Fibroblast of the conjunctiva (primary cell): Measurements from ENCODE around the gene ATG4C.
A peak's percentile ranks its signal among the peaks of the same experiment; 100 is the strongest.

Experiments used
- DNase-seq: peaks from one replicate; pipeline ENCODE4 v3.0.0-alpha.2; 2010; ENCODE audit warnings: low read depth

The ATG4C gene

DNA sequence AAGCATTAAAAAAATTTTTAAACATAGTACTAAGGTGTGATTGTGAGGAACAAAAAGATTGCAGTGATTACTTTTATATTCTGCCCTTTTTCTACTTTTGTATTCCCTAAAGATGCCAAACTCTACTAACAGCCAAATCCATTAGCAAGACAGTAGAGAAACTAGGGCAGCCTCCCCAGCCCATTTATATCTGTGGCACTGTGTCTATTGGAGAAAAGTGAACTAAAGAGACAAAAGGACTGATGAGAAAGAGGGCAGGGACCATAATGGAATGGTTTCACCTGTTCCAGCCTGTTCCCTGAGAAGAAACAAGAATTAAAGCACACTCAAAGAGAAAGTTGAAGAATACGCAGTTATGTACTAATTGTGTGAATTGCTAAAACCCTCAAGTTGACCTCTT, 56.6 kb downstream of the ATG4C start:
- DNase-seq, result no peak

DNA sequence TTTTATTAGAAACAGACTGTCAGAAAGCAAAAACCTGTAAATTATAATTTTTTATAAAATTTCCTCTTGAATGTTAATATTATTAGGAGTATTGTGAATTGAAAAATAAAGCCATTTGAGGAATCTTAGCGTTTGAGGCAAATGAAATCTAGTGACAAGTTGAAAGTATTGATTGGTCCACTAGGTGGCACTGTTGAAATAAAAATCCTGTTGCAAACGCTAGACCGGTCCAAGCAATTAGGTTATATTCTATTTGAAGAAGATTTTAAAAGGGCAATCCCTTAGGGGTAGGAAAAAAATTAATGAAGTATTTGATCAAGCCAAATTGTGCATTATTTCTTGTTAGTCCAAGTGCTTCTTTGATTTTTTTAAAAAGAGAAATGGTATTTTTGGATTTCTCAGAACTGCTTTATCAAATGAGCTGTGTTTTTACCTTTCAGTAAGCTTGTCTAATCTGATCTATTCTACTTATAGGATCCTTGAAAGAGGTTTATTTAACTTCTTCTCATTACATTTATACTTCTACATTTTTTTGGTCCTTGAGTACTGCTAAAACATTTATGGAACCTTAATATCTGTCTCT, 57.7 kb downstream of the ATG4C start:
- peak; percentile 60 for DNase-seq

DNA sequence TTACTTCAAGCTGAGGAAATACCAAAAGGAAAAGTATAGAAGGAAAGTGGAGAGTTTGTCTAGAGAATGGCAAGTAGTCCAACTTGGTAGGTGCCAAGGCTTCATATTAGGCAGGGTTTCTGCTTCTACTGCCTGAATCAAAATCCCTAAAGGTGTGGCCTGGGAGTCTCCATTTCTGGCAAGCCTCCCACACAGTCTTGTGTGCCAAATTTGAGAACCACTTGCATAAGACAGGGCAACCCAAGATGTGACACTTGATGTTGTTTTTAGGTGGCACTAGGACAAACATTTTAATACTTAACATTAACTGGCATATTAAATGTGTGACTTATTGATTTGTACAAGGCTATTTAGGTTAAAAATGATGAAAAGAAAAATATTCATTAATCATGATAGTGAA, 60.1 kb downstream of the ATG4C start:
- no peak for DNase-seq

DNA sequence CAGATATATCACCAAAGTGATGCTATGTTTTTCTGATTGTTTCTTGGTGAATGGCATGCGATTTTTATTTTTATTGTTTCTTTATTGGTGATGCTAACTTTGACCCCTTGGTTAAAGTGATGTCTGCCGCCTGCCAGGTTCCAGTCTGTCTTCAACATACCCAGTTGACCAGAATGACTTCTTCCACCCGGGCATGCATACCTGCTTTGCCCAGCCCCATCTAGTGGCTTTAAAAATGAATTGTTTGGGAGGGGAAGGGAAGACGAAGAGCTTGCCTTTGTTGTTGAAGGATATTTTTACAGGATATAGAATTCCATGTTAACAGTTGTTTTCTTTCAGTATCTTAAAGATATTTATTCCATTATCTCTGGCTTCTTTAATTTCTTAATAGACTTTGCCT, 65.1 kb downstream of the ATG4C start:
- DNase-seq, result no peak

DNA sequence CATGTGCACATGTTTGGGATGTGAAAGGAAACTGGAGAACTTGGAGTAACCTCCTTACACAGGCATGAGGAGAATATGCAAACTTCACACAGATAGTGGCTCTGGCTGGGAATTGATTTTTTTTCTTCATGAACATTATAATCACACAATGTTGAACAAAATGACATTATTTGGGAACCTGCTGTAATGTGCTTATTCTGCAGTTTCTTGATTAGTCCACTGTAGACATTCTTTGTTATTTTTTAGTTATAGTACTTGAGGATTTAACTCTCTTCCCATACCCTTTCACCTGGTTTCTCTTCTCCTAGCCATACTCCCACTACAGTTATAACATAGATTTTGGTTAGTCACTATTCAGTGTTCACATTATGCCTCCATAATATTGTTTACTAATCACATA, 68.3 kb downstream of the ATG4C start:
- no peak for DNase-seq

DNA sequence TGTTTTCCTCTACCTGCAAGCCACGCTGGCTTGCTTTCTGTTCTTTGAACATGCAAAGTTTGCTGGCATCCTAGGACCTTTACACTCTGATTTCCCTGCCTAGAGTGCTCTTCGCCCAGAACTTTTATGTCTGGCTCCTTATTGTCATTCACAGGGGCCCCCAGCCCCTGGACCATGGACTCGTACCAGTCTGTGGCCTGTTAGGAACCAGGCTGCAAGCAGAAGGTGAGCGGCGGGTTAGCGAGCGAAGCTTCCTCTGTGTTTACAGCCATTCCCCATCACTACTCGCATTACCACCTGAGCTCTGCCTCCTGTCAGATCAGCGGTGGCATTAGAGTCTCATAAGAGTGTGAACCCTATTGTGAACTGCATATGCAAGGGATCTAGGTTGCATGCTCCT, 73.0 kb downstream of the ATG4C start:
- DNase-seq, result no peak

DNA sequence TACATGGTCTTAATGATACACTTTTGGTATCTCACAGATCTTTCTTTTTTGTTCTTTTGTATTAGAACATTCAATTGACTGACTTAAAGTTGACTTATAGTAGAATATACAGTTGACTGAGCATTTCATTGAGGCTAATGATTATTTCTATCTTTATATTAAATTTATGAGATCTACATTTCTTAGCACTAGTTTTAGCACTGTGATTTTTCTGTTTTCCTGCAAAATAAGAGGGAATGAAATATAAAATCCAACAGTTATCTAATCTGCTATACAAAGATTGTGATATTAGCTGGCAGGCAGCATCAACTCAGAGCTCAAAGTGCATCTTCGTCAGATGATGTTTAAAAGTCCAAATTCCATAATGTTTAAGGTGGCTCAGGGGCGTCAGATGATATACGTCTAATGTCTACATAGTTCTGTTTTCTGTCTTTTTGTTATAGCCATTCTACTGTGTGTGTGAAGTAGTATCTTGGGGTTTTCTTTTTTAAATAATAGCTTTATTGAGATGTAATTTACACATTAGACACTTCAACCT, 85.4 kb downstream of the ATG4C start:
- DNase-seq, result no peak

DNA sequence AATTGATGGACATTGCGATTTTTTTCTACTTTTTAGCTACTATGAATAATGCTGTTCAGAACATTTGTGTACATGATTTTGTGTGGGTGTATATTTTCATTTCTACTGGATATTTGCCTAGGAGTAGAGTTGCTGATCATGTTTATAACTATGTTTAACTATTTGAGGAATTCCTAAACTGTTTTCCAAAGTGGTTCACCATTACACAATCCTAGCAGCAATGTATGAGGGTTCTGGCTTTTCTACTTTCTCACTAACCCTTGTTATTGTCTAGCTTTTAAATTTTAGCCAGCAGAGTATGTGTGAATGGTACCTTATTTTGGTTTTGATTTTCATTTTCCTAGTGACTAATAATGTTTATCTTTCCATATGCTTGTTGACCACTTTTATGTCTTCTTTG, 86.2 kb downstream of the ATG4C start:
- no peak for DNase-seq

DNA sequence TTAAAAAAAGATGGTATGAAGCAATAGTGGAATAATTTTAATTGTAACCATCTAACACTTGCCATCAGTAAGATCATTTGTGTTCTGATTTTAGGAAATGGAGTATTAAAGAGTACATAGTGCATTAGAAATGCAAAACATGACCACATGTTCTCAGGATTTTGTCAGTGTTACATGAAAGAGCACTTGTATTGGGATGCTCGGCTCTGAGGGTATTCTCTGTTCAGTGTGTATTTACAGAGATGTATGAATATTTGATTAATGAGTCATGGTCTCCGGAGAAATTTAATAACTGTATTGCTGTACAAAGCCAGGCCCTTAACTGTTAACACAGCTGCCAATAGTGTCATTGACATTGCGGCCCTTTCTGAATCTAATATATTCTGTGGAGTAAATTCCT, 91.7 kb downstream of the ATG4C start:
- DNase-seq, result peak; percentile 4

DNA sequence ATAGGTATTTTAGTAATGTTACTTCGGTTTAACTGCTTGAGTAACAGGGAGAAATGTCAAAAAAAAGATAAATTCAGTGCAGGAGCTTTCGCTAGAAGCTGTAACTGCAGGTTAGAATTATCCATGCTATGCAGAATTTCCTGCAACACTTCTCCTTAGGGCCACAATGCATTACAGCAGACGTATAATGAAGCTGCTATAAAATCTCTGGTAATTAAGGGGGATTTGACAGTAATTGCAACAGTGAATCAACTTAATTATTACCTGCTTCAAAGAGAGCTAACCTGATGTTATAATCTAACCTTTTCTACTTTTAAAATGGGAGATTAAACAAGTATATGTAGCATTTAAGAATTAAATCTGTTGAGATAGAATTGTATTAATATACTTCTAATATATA, 92.6 kb downstream of the ATG4C start:
- DNase-seq, result no peak

DNA sequence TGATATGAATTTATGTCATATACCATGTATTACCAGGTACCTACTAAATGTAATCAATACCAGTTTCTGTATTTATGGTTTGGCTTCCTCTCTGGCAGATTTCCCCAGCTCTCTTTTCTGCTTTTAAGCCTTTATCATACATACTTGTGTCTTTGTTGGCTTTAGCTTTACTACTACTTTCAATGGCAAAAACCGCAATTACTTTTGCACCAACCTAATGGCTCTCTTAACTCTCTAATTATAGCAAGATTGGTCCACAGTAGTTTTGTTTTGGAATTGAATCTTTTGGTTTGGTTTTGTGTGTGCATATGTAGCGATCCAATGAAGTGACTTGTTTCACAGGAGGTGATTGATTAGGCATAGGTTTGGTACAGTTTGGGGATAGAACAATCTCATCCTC, 93.6 kb downstream of the ATG4C start:
- no peak for DNase-seq

DNA sequence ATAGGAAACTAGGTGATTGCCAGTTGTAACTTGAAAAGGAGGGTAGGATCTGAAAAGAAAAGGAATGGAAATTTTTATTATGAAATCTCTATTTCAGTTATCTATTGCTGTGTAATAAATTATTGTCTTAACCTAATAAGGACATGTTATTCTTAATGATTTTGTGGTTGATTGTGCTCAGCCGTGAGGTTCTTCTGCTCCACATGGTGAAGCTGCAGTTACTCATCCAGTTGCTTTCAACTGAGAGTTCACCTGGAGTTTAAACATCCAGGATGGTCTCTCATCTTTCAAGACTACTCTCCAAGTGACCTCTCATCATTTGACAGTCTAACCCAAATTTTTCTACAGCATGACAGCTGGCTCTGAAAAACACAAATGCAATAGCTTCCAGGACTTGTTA, 96.0 kb downstream of the ATG4C start:
- DNase-seq, result no peak

DNA sequence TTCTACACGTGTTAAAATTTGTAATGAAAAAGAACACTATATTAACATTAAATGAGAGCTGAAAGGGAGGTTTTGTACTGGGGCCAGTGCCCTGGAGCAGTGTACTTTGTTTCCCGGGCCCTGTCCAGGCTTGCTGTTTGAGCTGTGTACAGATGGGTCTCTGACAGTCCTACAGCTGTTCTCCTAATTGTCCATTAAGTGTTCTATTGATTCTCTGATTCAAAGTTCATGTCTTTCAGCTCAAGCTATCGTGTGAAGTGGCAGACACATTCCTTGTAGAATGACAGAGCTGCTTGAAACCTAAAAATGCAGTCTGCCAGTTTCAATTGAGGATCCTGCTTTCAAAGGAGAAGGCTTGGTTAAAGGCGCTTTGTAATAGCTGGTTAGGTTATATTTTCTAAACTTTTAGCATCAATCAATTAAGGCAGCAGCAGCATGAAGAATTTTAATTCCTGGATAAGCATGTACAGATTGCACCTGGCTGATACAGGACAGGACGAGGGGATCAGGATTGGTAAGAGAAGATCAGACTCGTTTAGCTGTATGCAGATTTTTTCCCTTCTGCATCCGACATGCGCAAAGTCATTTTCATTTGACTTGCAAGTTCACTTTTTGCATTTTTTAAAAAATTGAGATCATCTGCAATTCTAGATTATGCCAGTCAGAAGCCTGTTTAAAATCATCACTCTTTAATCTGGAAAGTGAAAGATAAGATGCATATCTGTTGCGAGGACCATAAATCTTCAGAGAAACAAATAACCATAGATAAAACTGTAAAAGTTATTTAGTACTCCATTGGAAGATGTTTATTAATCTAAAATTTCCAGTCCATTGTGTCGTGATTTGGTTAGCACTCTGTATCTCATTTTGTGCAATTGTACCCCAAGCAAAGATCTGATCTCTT, 98.5 kb downstream of the ATG4C start:
- no peak for DNase-seq

DNA sequence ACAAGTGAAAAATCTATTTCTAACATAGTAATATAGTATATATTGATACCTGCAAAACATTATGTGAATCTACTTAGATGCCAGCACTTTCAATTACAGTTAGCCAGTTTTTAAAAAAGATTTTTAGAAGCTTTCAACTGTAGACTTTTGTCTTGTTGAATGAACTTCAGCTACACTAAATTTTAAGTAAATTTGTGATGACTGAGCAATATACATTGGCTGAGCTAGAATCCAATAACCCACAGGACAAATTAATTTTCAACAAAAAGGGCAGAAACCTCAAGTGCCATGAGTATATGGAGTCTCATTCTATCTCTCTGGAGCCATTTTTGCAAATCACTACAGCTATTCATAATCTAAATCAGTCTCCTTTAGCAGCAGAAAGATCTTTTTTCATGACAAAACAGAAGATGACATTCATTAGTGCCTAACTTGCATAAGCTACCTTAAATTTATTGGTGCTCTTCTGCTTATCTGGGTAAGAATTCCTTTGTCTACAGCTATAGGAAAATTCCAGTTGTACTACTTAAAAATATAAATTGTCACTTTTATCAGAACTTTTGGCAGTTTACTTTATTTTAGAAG, 100.3 kb downstream of the ATG4C start:
- no peak for DNase-seq

DNA sequence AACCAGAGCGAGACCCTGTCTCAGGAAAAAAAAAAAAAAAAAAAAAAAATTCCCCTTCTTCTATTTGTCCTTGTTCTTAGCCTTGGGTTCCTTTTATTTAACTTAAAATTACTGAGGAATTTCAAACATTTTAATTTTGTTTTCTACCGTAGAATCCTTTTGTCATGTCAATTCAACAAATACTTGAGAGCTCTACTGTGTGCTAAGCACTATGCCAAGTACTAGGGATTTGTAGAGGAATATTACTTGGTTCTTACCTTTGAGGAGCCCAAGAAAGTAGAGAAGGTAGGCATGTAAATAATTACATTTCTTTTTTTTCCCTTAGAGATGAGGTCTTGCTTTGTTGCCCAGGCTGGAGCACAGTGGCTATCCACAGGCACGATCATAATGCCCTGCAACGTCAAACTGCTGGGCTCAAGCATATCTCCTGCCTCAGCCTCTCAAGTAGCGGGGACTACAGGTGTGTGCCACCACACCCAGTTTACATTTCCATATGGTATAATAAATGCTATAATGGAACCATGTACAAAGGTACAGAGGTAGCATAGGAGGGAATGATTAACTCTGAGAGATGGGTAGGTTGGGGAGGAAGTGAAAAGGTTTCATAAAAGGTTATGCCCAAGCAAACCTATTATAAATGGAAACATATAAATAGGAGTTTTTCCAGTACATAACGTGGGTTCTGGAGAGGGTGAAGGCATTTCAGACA, 104.0 kb downstream of the ATG4C start:
- no peak for DNase-seq

DNA sequence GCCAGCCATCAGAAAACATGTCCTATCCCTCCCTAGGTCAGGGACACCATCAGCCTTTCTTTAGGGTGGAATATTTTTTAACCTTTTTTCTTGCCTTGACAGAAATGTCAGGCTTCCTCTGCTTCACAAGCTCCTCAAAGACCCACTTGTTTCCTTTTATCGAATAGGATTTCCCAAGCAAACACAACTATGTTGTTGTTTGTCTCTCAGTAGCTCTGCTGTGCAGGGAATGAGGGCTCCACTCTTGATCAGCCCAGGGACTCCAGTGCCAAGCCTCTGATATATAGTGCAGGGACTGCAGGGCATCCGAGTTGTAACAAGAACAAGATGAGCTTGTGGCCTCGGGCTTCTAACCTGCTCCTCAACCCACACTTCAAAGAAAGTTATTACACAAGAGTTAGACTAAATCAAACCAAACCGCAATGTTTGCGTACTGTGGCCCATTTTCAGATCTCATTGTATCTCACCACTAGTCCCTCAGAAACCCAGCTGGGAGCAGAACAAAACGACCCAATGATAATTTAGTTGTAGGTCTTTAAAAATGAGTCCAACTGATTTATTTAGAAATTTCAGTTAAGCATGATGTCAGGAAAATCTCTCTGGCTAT, 108.1 kb downstream of the ATG4C start:
- no peak for DNase-seq

DNA sequence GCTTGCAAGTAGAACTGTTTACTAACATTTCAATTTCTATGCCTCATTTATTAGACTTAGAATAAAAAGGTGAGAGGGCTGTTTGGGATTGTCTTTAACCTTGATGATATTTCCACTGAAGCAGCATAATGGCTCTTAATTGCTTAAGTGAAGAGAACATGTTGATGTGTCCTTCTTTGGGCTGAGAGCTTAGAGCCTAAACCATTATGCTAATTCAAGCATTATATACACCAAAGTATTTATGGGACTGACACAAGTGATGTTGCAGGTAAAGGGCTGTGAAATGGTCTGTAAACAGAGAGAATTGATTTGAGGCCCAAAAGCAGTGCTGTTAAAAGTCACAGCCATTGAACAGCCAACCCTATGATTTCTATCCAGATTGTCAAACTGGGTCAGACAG, 113.9 kb downstream of the ATG4C start:
- no peak for DNase-seq

DNA sequence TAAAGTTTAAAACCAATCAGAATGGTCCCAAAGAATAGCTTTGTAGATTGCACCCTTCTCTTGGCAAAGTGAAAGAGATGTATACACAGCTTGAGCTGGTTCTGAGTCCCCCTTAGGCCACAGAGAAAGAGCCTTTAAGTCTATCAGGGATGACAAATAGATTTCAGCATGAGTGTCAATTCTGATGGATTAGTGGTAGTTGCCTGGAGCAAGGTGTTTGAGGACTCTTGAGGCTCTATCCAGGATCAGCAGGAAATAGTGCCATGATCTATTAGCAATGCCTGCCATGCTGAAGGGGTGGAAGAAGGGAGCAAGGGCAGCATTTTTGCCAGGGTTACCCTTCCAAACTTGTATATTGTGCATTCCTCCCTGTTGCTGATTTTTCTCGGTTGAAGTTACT, 116.6 kb downstream of the ATG4C start:
- DNase-seq, result no peak

DNA sequence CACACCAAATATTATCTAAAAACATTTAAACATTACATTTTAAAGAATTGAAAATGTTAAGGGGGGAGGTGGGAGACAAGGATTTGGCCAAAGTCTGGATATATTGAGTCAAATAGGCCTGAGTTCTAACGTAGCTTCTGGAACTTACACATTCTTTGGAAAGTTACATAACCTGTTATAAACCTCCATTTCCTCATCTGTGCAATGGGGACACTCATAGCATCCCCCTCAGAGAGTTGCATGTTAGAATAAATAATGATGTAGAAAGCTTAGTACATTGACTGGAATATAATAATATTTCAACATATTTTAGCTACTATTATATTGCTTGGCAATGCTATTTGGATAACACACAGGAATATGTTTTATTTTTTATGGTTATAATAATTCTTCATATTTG, 117.7 kb downstream of the ATG4C start:
- DNase-seq, result no peak

DNA sequence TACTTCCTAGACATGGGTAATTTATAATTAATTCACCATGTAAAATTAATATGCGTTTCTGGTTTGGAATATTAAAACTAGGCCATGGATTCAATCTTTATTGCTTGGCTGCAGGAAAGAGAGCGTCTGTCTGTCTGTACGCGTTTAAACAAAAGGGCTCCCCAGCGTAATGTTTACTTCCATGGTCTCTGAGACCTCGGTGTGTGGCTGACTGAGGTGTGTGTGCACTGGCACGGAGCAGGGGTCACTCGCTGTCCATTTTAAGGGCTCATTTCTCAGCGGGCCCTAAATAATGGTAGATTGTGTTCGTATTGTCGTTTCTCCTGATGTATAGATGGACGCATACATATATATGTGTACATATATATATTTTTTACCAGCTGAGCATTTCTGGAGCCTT, 119.6 kb downstream of the ATG4C start:
- DNase-seq, result no peak

DNA sequence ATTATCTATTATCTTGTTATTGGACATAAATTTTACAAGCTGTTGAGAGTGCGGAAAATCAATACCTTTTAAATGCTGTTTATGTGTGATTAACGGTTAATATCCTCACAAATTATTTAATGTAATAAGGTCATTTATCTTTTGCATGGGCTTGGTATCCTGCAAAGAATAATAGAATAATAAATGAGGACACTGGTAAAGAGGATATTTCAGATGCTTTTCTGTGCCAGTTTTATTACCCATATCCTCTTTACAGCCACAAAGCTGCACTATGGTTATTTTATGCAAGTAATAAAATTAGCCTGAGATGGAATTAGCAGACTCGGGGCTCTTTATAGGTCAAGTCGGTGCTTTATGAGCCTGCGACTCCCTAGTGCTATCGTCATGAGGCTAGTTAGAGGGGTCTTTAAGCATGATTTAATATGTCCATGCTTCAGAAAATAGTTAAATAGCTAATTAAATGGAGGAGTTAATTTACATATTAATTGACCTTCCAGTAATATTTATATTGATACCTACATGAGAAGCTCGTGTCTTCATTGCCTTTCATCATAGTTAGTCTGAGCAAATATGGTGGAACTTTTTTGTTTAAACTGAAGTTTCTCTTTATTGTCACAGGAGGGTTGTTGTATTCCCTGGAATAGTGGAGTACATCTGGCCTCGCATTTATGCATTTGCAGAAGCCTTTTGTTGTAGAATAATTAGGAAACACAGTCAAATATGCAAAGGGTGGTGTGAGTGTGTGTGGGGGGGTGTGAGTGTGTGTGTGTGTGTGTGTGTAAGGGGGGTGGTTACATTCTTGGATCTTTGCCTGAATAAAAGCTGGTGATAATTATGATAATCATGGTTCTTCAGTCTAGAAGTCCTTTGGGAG, 120.3 kb downstream of the ATG4C start:
- DNase-seq, result no peak
